Myocyte (in vitro differentiated cells): Measurements from ENCODE around the gene CCDC32. TPM values are rescaled to one million over a fixed set of nuclear protein-coding genes. Genes with fewer than 3 reads are reported as not detected.
"Not testable (repeated sequence)": the region's sequence is repeated elsewhere in the genome, so short reads cannot be mapped to it uniquely, and the experiment has no call there.

Source experiments
- DNase-seq: peaks from one replicate; pipeline ENCODE4 v3.0.0-alpha.2; 2012; ENCODE audit warnings: low read depth
- polyA plus RNA-seq: library from polyadenylated mRNA; unstranded; fragments of >200 nt; gene quantifications from one replicate; pipeline ENCODE4 v1.2.1, GENCODE V29; 2012; ENCODE audit warnings: missing spikeins
- total RNA-seq: library from RNA; depleted of rRNA; stranded (reverse); fragments of >200 nt; gene quantifications from 2 replicates; pipeline ENCODE4 v1.2.3, GENCODE V29; 2014

Gene CCDC32
- 10.4 and 11.4 TPM in 2 replicates for total RNA-seq
- polyA plus RNA-seq = 18.3 TPM

GRCh38 chr15:40564591-40565332 lies at the start of gene CCDC32:
Gene CCDC32, minus strand, starts transcription at chr15:40565042. Its CDS starts 2,027 bp downstream, at chr15:40563015.
- peak; percentile 100 for DNase-seq

- DNase-seq = no peak
These were observed 48.2 kb upstream of the CCDC32 start for GRCh38 chr15:40613080-40613479.

- no peak for DNase-seq
These were observed 39.1 kb upstream of the CCDC32 start for GRCh38 chr15:40603935-40604334.

GRCh38 chr15:40600956-40601355 lies 36.1 kb upstream of the CCDC32 start:
- no peak for DNase-seq

- DNase-seq = no peak
These were observed 33.8 kb upstream of the CCDC32 start for GRCh38 chr15:40598672-40599071.

- DNase-seq = no peak
These were observed 33.3 kb upstream of the CCDC32 start for GRCh38 chr15:40598126-40598525.

- no peak for DNase-seq
These were observed 32.2 kb upstream of the CCDC32 start for GRCh38 chr15:40597024-40597423.

GRCh38 chr15:40595773-40596172 lies 30.9 kb upstream of the CCDC32 start:
- no peak for DNase-seq

- no peak for DNase-seq
These were observed 30.4 kb upstream of the CCDC32 start for GRCh38 chr15:40595219-40595618.

- DNase-seq = peak; percentile 79
These were observed 29.6 kb upstream of the CCDC32 start for GRCh38 chr15:40594429-40594836.

GRCh38 chr15:40593588-40594428 lies 29.0 kb upstream of the CCDC32 start, which contains the start of gene KNL1:
Gene KNL1, plus strand, starts transcription at chr15:40594249. Its CDS starts 8,683 bp downstream, at chr15:40602932.
- DNase-seq = peak; percentile 96

GRCh38 chr15:40593165-40593564 lies 28.3 kb upstream of the CCDC32 start:
- DNase-seq = no peak

- DNase-seq = no peak
These were observed 26.5 kb upstream of the CCDC32 start for GRCh38 chr15:40591389-40591788.

- DNase-seq = no peak
These were observed 25.8 kb upstream of the CCDC32 start for GRCh38 chr15:40590667-40591050.

GRCh38 chr15:40584191-40584590 lies 19.3 kb upstream of the CCDC32 start:
- DNase-seq = peak; percentile 88

- peak; percentile 59 for DNase-seq
These were observed 17.9 kb upstream of the CCDC32 start for GRCh38 chr15:40582726-40583246.

- DNase-seq = not testable (repeated sequence)
These were observed 17.0 kb upstream of the CCDC32 start for GRCh38 chr15:40581796-40582195.

GRCh38 chr15:40578892-40579291 lies 14.1 kb upstream of the CCDC32 start:
- no peak for DNase-seq

- DNase-seq = not testable (repeated sequence)
These were observed 12.1 kb upstream of the CCDC32 start for GRCh38 chr15:40576914-40577313.

- DNase-seq = no peak
These were observed 10.3 kb upstream of the CCDC32 start for GRCh38 chr15:40575113-40575512.

GRCh38 chr15:40569129-40569953 lies 4.5 kb upstream of the CCDC32 start, which contains the start of gene RPUSD2:
Gene RPUSD2, plus strand, starts transcription at chr15:40569299. Its CDS starts 39 bp downstream, at chr15:40569338.
- DNase-seq = peak; percentile 96
